Fibroblast of peridontal ligament (primary cell): ENCODE results near the gene USP36.
A peak's percentile ranks its signal among the peaks of the same experiment; 100 is the strongest.
"Not testable (repeated sequence)": the region's sequence is repeated elsewhere in the genome, so short reads cannot be mapped to it uniquely, and the experiment has no call there.

Experiments
- DNase-seq: peaks from one replicate; pipeline ENCODE4 v3.0.0-alpha.2; 2010; ENCODE audit errors: extremely low read depth

USP36 gene

DNA sequence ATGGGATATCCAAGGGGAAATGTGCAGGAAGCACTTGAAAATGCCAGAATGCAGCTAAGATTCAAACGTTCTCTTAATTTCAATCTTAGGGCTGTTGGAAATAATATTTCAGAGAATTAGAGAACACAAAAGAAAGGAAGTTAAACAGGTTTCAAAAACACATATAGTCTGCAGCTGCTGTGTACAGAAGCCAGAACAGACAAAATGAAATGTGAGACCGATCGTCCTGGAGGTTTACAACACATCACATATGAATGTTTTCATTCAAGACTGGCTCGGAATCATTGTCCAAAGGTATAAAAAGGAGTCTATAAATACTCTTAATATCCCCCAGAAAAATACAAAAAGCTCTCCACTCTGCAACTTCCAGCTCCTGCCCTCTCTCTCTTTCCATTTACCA is 72.8 kb downstream of the USP36 start:
- DNase-seq, result no peak

DNA sequence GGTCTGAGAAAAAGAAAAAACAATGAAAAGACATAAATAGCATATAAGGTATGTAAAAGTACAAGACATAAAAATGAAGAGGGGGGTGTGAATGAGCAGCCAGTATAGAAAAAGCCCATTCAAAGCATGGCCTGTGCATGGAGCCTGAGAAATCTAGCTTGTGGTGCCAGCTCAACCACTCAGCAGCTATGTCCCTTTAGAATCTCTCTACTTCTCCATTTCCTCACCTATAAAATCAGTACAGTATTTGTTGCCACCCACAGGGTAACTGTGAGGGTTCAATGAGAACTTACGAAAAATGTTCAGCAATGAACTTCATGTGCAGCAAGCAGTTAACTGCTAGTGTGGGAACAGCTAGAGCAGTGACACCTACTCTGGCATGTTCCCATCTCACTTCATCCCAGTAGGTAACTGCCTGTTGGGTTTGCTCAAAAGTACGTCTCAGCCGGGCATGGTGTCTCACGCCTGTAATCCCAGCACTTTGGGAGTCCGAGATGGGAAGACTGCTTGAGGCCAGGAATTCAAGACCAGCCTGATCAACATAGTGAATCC is 73.8 kb downstream of the USP36 start:
- no peak for DNase-seq

DNA sequence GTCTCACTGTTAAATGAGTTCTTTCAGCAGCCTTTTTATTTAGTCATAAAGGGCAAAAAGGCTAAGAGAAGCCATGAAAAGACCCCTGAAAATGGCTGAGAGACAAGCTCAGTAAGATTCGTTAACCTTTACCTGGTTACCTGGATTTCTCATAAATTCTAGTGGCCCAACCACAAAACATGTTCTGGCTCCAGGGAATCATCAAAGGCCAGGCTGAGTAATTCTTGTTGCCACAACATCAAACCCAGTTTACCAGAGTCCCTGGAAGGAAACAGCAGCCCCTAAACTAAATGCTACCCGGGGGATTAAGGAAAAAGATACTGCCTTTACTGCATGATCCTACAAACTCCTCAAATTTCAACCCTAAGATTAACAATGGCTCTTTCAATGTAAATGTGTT is 74.4 kb downstream of the USP36 start:
- DNase-seq, result no peak

DNA sequence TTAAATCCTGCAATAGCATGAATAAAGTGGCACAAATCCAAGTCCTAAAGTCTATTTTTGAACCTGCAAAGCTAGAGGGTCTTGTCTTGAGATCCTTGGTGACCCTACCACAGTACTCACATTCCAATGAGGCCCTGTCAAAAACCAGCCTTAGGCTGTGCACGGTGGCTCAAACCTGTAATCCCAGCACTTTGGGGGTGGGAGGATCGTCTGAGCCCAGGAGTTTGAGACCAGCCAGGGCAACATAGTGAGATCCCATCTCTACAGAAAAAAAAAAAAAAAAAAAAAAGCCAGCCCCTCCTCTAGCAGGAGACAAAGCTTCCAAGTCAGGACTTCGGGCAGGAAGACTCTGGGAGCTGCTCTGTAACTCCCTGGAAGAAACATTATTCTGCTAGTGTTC is 74.8 kb downstream of the USP36 start:
- DNase-seq, result no peak

DNA sequence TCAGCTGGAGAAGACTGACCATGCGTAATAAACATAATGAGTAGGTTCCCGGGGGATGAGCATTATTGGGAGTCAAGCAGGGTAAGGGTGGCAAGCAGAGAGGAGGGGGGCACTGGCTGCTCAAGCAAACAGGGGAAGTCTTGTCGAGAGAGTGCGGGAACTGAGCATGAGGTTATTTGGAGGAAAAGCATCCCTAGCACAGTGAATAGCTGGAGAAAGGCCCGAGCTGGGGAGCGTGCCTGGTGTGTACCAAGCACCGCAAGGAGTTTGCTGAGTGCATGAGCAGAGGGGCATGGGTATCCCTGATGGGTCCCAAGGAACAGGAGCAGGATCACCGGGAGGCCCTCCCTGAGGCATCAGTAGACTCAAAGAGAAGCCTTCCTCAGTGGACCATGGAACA is 75.7 kb downstream of the USP36 start:
- no peak for DNase-seq

DNA sequence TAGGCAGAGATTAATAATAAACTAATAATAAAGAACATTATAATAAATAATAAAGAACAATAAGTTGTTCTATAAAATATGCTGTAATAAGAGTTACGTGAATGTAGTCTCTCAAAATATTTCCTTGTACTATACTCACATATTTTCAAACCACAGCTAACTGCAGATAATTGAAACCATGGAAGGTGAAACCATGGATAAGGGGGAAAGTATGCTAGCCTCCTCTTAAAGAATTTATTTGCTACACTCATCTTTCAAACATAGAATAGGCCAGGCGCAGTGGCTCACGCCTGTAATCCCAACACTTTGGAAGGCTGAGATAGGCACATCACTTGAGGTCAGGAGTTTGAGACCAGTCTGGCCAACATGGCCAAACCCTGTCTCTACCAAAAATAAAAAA is 77.1 kb downstream of the USP36 start:
- DNase-seq, result peak; percentile 60

DNA sequence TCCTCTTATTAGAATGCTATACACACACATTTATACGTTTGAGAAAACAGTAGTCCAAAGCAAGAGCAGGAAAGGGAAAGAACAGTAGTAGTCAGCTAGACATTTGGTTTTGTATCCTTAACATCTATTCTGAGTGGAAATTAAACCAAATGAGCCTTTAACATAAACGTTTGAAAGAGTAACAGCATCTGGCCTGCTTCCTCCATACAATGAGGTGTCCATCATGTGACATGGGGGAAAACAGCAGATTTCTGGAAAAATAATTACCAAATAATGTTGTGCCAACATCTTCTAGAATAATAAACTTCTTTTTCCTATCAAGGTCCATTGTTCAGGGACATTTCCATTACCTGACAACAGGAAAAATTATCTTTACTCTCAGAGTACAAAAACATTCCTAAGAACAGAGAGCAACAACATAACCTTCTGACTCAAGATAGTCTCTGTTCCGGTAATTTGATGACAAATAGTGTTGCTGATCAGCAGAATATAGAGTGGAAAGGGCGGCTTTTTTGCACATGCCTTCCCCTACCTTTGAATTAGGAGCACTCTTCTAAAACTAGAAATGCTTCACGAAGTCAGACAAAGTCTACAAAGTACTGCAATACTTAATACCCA is 78.7 kb downstream of the USP36 start:
- no peak for DNase-seq

DNA sequence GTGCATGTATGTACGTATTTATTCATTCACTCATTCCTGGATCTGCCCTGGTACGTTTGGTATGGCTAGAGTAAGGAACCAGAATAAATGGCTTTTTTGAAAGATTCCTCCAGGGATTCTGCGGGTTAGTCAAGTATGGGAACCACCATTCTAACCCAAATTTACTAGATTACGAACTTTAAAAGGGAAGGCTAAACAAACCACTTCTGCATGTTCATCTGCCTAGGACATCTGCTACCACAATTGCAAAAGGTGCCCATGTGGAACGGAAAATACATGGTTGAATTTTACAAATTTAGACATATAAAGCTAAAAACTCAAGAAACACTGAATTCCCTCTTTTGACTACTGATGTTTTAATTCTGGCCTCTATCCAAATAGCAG is 80.7 kb downstream of the USP36 start:
- no peak for DNase-seq

DNA sequence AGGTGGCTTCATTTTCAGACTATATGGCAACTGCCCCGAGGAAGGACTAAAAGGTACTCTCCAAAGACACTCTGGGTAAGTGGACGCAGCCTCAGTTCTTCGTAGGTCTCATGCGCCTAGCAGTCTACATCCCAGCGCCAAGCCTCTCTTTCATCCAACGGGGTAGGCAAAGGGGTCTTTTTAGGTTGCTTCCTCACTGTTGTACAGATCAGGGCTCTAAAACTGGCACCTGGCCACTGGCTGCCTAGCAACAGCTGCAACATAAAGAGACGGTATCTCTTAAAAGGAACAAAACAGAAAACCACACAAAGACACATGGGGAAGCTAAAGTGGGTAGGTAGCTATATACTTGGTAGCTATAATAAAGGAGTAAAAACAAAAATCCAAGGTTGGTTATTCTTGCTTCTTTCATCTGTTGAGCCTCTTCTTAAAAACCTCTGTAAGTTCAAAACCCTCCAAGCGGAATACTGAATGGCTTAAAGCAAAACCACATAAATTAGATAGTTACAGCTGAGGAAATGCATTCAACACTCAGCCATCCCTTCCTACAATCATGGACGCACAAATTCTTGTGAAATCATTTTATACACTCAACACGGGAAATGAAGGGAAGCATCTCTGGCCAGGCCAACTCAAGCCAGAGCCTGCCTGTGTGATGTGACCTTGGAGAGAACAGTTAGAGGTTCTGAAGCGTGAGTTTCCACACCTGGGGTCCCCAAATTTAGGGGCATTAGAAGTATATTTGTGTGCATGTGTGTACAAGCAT is 81.2 kb downstream of the USP36 start:
- peak; percentile 59 for DNase-seq

DNA sequence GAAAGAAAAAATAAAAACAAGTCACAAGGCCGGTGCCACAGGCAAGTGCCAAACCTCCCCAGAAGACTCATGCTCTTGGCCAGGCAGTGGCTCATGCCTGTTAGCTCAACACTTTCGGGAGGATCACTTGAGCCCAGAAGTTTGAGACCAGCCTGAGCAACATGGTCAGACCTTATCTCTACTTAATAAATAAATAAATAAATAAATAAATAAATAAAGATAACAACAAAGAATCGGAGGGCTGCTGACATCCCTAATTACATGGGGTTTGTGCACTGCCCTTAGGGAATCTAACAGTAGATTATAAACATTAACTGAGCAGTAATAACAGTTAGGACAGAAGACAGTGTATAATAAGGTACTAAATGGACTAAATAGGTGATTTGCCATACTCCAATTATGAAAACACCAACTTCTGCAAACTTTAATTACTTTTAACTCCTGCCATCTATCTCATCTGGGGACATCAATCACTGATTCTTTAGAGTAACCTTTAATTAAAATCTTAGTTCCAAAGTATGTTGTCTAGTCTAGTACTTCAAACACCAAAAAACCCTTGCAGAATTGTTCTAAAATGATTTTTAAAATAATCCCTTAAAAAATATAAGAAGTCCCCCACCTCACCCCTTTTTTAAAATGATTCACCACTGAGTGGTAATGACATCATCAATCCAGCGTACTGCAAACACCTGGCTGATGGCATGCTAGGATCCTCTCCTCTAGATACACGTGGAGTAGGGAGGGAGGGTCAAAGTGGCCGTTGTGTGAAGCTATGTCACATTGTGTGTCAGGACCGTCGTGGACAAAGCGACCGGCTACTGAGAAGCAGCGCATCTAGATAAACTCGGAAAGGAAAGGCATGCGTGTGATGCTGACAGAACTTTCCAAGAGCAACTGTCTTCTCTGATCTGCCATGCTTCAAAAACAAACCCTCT is 87.0 kb downstream of the USP36 start:
- no peak for DNase-seq

DNA sequence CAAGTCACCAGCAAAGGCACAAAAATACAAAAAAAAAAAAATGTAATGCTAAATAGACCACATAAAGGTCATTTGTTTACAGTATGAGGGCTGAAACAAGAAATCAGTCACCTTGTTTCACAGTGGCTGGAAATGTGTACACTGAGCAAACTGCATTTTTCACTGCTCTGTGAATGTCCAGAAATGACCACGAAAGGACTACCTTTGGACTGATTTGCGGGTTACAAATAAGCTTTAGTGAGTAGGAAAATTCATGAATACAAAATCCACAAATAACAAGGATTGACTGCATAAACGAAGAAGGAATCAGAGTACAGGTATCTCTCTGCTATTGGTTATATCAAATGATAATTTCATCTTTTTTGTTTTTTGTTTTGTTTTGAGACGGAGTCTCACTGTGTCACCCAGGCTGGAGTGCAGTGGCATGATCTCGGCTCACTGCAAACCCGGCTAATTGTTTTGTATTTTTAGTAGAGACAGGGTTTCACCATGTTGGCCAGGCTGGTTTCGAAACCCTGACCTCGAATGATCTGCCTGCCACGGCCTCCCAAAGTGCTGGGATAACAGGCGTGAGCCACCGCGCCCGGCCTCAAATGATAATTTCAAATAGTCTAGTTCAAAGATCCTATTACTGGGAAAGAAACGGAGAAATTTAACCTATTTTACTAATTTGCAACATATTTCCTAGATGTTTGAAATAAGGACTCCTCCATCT is 89.0 kb downstream of the USP36 start:
- DNase-seq, result no peak

DNA sequence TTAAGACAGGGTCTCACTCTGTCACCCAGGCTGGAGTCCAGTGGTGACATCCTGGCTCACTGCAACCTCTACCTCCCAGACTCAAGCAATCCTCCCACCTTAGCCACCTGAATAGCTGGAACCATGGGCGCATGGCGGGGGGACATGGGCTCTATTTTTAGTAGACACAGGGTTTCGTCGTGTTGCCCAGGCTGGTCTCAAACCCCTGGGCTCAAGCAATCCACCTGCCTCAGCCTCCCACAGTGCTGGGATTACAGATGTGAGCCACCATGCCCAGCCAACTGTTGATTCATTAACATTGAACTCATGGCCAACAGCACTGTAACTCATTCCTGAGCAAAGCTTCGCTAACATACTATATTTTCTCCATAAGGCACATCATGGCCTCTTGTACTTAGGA is 89.6 kb downstream of the USP36 start:
- DNase-seq, result not testable (repeated sequence)

DNA sequence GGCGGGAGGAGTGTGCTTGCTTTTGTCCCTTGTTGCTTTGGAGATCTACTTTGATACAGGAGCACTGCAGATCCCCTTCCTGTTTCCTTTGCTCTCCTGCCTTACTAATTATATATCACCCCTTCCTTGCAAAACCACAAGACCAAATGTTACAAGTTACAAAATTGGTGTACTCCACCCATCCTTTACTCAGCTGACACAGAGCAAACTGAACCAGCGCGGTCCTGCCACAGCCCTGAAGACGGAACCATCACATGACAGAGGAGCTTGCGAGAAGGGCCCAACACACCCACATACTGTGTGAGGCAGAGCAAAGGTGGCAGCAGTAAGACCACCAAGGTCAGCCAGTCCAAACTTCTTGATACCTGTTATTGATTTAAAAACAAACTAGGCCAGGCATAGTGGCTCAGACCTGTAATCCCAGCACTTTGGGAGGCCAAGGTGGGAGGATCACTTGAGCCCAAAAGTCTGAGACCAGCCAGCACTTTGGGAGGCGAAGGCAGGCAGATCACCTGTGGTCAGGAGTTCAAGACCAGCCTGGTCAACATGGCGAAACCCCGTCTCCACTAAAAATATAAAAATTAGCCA is 91.8 kb downstream of the USP36 start:
- DNase-seq, result peak; percentile 72

DNA sequence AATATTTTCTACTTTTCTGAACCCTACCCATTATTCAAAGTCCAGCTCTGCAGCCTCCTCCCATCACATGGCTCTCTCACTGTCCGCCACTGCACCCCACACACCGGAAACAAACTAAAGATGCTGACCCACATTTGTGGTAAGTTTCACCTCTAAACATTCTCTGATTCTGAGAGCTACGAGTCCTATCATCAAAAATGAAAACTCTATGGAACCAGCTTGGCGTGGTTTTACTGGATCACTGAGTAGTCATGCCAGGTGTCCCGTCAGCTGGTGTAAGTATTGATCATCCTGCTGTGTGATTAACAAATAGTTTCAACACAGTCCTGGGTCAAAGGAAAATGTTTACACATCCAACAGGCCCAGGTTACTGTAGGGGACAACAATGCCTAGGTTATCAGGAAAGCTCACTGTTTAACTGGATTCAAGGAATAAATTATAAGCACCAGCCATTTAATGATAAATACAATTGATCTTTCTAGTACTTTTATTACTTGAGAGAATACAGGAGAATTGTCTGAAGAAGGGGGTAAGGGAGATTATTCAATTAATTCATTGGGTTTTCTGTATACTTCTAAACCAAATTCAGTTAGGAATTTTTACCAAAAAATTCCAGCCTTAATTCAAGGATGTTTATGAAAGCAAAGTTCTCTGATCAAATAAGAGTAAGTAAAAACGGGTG is 92.4 kb downstream of the USP36 start:
- DNase-seq, result no peak

DNA sequence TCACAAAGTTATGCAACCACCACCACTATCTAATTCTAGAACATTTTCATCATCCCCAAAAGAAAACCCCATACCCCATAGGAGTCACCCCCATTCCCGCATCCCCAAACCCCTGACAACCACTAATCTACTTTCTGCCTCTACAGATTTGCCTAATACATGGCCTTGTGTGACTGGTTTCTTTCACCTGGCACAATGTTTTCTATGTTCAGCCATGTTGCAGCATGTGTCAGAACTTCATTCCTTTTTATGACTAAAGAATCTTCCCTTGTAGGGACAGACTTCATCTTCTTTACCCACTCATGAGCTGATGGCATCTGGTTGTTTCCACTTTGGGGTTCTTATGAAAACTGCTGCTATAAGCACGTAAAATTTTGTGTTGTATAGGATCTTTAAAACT is 93.1 kb downstream of the USP36 start:
- DNase-seq, result no peak

DNA sequence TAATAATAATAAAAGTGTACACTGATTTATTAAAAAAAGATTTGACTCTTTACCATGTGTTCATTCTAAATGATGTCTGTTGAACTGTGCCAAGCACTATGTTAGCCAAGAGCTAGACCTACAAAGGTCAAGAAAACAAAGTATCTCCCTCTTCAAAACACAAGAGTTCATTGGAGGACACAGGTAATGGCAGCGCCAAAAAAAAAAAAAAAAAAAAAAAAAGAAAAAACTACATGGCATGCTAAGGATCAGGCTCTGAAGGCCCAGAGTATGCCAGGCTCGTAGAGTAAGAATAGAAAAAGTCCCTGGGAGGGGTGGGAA is 93.7 kb downstream of the USP36 start:
- DNase-seq, result no peak

DNA sequence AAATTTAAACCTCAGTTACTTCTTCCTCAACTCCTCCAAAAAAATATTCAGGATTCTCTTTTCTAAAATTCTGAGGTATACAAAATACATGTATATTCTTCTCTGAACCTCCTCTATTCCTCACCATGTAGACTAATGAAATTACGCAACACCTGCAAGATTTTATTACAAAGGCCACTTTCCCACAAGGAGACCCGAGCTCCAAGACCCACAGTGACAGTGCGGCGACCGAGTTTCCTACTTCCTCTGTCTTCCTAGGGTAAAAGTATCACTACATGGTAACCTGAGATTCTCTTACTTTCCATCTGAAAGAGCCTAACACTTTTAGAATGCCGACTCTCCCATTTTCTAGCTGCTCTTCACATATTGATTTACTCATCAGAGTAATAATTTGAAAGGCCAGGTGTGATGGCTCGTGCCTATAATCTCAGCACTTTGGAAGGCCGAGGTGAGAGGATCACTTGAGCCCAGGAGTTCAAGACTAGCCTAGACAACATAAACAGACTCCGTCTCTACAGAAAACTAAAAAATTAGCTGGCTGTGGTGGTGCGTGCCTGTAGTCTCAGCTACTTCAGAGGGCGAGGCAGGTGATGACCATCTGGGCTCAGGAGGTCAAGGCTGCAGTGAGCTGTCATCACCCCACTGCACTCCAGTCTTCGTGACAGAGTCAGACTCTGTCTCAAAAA is 94.2 kb downstream of the USP36 start:
- no peak for DNase-seq
